H9 (cell line): ENCODE data around the gene PSAPL1. TPM values are rescaled to one million over a fixed set of nuclear protein-coding genes. Genes with fewer than 3 reads are reported as not detected.

Experiments used
- DNase-seq: peaks from one replicate; pipeline ENCODE4 v3.0.0-alpha.2; 2017
- H2AFZ ChIP-seq: one replicate; pipeline ENCODE4 v1.6.1; 2013; ENCODE audit warnings: mild to moderate bottlenecking, low read length, control low read depth, moderate library complexity
- H2AK5ac ChIP-seq: 2 replicates; pipeline ENCODE4 v1.6.1; 2013; ENCODE audit warnings: low read length, control low read depth, mixed read lengths; ENCODE audit not compliant: insufficient read length
- H2BK120ac ChIP-seq: one replicate; pipeline ENCODE4 v1.6.1; 2013; ENCODE audit warnings: low read depth, mild to moderate bottlenecking, low read length, control low read depth, inconsistent platforms; ENCODE audit not compliant: poor library complexity, severe bottlenecking
- H2BK12ac ChIP-seq: 2 replicates; pipeline ENCODE4 v1.6.1; 2013; ENCODE audit warnings: low read length, control low read depth, mixed read lengths, low read depth; ENCODE audit not compliant: insufficient read length
- H2BK15ac ChIP-seq: 2 replicates; pipeline ENCODE4 v1.6.1; 2013; ENCODE audit warnings: low read depth, low read length, control low read depth
- H2BK20ac ChIP-seq: one replicate; pipeline ENCODE4 v1.6.1; 2013; ENCODE audit warnings: low read depth, mild to moderate bottlenecking, low read length, control low read depth, inconsistent platforms; ENCODE audit not compliant: poor library complexity, severe bottlenecking
- H2BK5ac ChIP-seq: 2 replicates; pipeline ENCODE4 v1.6.1; 2013; ENCODE audit warnings: low read length, control low read depth, mixed read lengths; ENCODE audit not compliant: insufficient read length
- H3K14ac ChIP-seq: 2 replicates; pipeline ENCODE4 v1.6.1; 2013; ENCODE audit warnings: low read length, control low read depth; ENCODE audit not compliant: insufficient read depth
- H3K18ac ChIP-seq: 2 replicates; pipeline ENCODE4 v1.6.1; 2013; ENCODE audit warnings: low read depth, mild to moderate bottlenecking, mixed read lengths, low read length, control low read depth; ENCODE audit not compliant: insufficient read length
- H3K23ac ChIP-seq: 2 replicates; pipeline ENCODE4 v1.6.1; 2013; ENCODE audit warnings: low read length, control low read depth, mixed read lengths, low read depth; ENCODE audit not compliant: insufficient read length
- H3K23me2 ChIP-seq: 2 replicates; pipeline ENCODE4 v1.6.1; 2013; ENCODE audit warnings: low read depth, mild to moderate bottlenecking, mixed read lengths, low read length, control low read depth; ENCODE audit not compliant: insufficient read length, poor library complexity, severe bottlenecking
- H3K27ac ChIP-seq: 2 replicates; pipeline ENCODE4 v1.5.1; 2013; ENCODE audit warnings: low read length, control low read depth, mixed read lengths, low read depth; ENCODE audit not compliant: insufficient read length
- H3K27me3 ChIP-seq: 2 replicates; pipeline ENCODE4 v1.6.1; 2013; ENCODE audit warnings: low read length, control low read depth, inconsistent platforms; ENCODE audit not compliant: insufficient read depth
- H3K4ac ChIP-seq: 2 replicates; pipeline ENCODE4 v1.6.1; 2013; ENCODE audit warnings: low read depth, mild to moderate bottlenecking, control low read depth, inconsistent platforms, low read length, moderate library complexity
- H3K4me1 ChIP-seq: 2 replicates; pipeline ENCODE4 v1.6.1; 2013; ENCODE audit warnings: low read length, control low read depth, inconsistent platforms; ENCODE audit not compliant: insufficient read depth
- H3K4me2 ChIP-seq: 2 replicates; pipeline ENCODE4 v1.6.1; 2013; ENCODE audit warnings: low read length, control low read depth, mixed read lengths; ENCODE audit not compliant: insufficient read length, insufficient read depth
- H3K56ac ChIP-seq: 2 replicates; pipeline ENCODE4 v1.6.1; 2013; ENCODE audit warnings: low read depth, mild to moderate bottlenecking, mixed read lengths, low read length, control low read depth; ENCODE audit not compliant: insufficient read length
- H3K79me1 ChIP-seq: 2 replicates; pipeline ENCODE4 v1.6.1; 2013; ENCODE audit warnings: low read depth, mild to moderate bottlenecking, moderate library complexity, low read length, control low read depth, inconsistent platforms; ENCODE audit not compliant: insufficient read depth, poor library complexity, severe bottlenecking
- H3K79me2 ChIP-seq: 2 replicates; pipeline ENCODE4 v1.6.1; 2013; ENCODE audit warnings: low read length, control low read depth, inconsistent platforms; ENCODE audit not compliant: insufficient read depth
- H3K9ac ChIP-seq: 2 replicates; pipeline ENCODE4 v1.6.1; 2013; ENCODE audit warnings: low read length, control low read depth, mixed read lengths; ENCODE audit not compliant: insufficient read length; ENCODE audit errors: extremely low read depth
- H3K9me3 ChIP-seq: one replicate; pipeline ENCODE4 v1.6.1; 2013; ENCODE audit warnings: low read depth, low read length, inconsistent platforms; ENCODE audit not compliant: control insufficient read depth
- H3T11ph ChIP-seq: one replicate; pipeline ENCODE4 v1.6.1; 2013; ENCODE audit warnings: mild to moderate bottlenecking, low read length, control low read depth, inconsistent platforms
- H4K20me1 ChIP-seq: one replicate; pipeline ENCODE4 v1.6.1; 2013; ENCODE audit not compliant: control insufficient read depth, insufficient read length, insufficient read depth
- H4K5ac ChIP-seq: 2 replicates; pipeline ENCODE4 v1.6.1; 2013; ENCODE audit warnings: low read depth, mild to moderate bottlenecking, mixed read lengths, low read length, control low read depth; ENCODE audit not compliant: insufficient read length
- H4K8ac ChIP-seq: replicated peaks from 2 replicates; pipeline ENCODE4 v1.6.1; 2013; ENCODE audit warnings: low read length, control low read depth, mixed read lengths, low read depth; ENCODE audit not compliant: insufficient read length
- H4K91ac ChIP-seq: 2 replicates; pipeline ENCODE4 v1.6.1; 2013; ENCODE audit warnings: low read depth, mild to moderate bottlenecking, moderate library complexity, mixed read lengths, low read length, control low read depth; ENCODE audit not compliant: insufficient read length
- H3K27ac Mint-ChIP-seq, 3 experiments: 2 replicates in 2 of 3; 3 replicates in 1 of 3; pipeline ENCODE4 v1.8.0; 2020 to 2021; ENCODE audit warnings: mixed read lengths in 3 of 3, mild to moderate bottlenecking in 1 of 3, moderate library complexity in 1 of 3
- H3K27me3 Mint-ChIP-seq: 2 replicates; pipeline ENCODE4 v1.8.0; 2021; ENCODE audit warnings: low read depth, mild to moderate bottlenecking, moderate library complexity, mixed read lengths
- H3K36me3 Mint-ChIP-seq, 3 experiments: 2 replicates in 2 of 3; 3 replicates in 1 of 3; pipeline ENCODE4 v1.8.0; 2020 to 2021; ENCODE audit warnings: low read depth in 3 of 3, mixed read lengths in 3 of 3; ENCODE audit not compliant: insufficient read depth in 1 of 3
- H3K4me1 Mint-ChIP-seq, 2 experiments: 2 replicates each; pipeline ENCODE4 v1.8.0; 2020; ENCODE audit warnings: mixed read lengths in 2 of 2
- H3K4me3 Mint-ChIP-seq, 2 experiments: 2 replicates in 1 of 2; 3 replicates in 1 of 2; pipeline ENCODE4 v1.8.0; 2020 to 2021; ENCODE audit warnings: mild to moderate bottlenecking in 2 of 2, mixed read lengths in 2 of 2, moderate library complexity in 1 of 2
- H3K9me3 Mint-ChIP-seq, 2 experiments: 2 replicates in 1 of 2; 3 replicates in 1 of 2; pipeline ENCODE4 v1.8.0; 2020; ENCODE audit warnings: mild to moderate bottlenecking in 2 of 2, mixed read lengths in 2 of 2, moderate library complexity in 1 of 2
- WGBS: extraction: QIAGEN DNeasy Blood & Tissue Kit; methylation state at CpG from one replicate; pipeline ENCODE4 v1.1.7; 2013; ENCODE audit warnings: missing lambda C conversion rate, low lambda C conversion rate, mixed read lengths; ENCODE audit not compliant: insufficient read length; ENCODE audit errors: extremely low coverage; 5-methylcytosine and 5-hydroxymethylcytosine counted together
- total RNA-seq: library from RNA; stranded (reverse); gene quantifications from 2 replicates; pipeline ENCODE4 v1.2.1, GENCODE V29; 2021
- TF ChIP-seq, protein P1 (sequence below): fragments of 200-600 bp; sonication (generic); conservative IDR thresholded peaks from 3 replicates; pipeline ENCODE4 v1.8.0; 2021; ENCODE audit warnings: antibody characterized with exemption, mild to moderate bottlenecking

Gene PSAPL1
- total RNA-seq, 1 experiment from 2014 or later: 0.04 TPM

DNA sequence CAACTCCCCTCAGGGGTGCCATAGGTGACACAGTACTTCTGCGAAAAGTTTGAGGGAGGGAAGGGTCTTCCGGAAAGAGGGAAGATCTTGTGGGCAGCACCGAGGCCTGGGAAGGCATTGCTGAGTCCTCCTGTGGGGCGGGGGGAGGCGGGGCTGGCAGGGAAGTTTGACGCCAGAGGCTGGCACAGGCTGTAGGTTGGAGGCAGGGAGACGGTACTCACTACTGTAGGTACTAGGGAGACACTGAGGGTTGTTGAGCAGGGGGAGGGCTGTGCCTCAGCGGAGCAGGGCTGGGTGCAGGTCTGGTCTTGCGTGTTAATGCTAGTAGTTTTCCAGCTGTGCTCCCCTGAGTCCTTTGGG lies 23.3 kb upstream of the PSAPL1 start:
- no peak overlapping the region for H2AK5ac ChIP-seq
- H3K4ac ChIP-seq: no peak overlapping the region
- H3K27me3 ChIP-seq: no peaks in the 10 kb centered on the region
- Mint-ChIP-seq H3K4me3 (no peak overlapping the region), H3K9me3 (no peaks in the 10 kb centered on the region), H3K27me3 (no peaks in the 10 kb centered on the region; the same call in 1 of the 2 replicates), H3K4me1 (peaks cover 21 to 27% of the 10 kb centered on the region in 2 experiments), H3K36me3 (no peaks in the 10 kb centered on the region), H3K27ac (no peak overlapping the region)
- H3K79me2 ChIP-seq: no peaks in the 10 kb centered on the region
- H3K23me2 ChIP-seq: no peaks in the 10 kb centered on the region
- H3K14ac ChIP-seq: no peak overlapping the region
- no peak overlapping the region for H3T11ph ChIP-seq
- no peak overlapping the region for H3K9ac ChIP-seq
- no peak overlapping the region for H2BK5ac ChIP-seq
- no peak overlapping the region for H2BK120ac ChIP-seq
- no peak overlapping the region for H3K4me2 ChIP-seq
- no peak overlapping the region for H2BK20ac ChIP-seq
- H3K56ac ChIP-seq: no peak overlapping the region
- no peak overlapping the region for H4K91ac ChIP-seq
- H3K79me1 ChIP-seq: no peaks in the 10 kb centered on the region
- no peak overlapping the region for H3K18ac ChIP-seq
- H3K4me1 ChIP-seq: no peaks in the 10 kb centered on the region; the same call in 1 of the 2 replicates
- no peak overlapping the region for H3K23ac ChIP-seq
- no CpG with 5 or more reads among the region's 9 CpGs for WGBS
- H3K9me3 ChIP-seq: no peaks in the 10 kb centered on the region
- H4K8ac ChIP-seq: no peak overlapping the region
- no peak overlapping the region for H2BK12ac ChIP-seq
- no peaks in the 10 kb centered on the region for H4K20me1 ChIP-seq
- H2AFZ ChIP-seq: no peak overlapping the region
- H3K27ac ChIP-seq: no peak overlapping the region
- TF ChIP-seq, protein P1, sequence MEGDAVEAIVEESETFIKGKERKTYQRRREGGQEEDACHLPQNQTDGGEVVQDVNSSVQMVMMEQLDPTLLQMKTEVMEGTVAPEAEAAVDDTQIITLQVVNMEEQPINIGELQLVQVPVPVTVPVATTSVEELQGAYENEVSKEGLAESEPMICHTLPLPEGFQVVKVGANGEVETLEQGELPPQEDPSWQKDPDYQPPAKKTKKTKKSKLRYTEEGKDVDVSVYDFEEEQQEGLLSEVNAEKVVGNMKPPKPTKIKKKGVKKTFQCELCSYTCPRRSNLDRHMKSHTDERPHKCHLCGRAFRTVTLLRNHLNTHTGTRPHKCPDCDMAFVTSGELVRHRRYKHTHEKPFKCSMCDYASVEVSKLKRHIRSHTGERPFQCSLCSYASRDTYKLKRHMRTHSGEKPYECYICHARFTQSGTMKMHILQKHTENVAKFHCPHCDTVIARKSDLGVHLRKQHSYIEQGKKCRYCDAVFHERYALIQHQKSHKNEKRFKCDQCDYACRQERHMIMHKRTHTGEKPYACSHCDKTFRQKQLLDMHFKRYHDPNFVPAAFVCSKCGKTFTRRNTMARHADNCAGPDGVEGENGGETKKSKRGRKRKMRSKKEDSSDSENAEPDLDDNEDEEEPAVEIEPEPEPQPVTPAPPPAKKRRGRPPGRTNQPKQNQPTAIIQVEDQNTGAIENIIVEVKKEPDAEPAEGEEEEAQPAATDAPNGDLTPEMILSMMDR: no peak
- DNase-seq: no peak
- H4K5ac ChIP-seq: no peak overlapping the region
- H2BK15ac ChIP-seq: no peak overlapping the region
